Peyer's patch (tissue), 4 donors: Measurements from ENCODE around the gene ARL4A. TPM values are rescaled to one million over a fixed set of nuclear protein-coding genes. Genes with fewer than 3 reads are reported as not detected.

Source experiments
- DNase-seq, 3 donors: peaks; one replicate each; pipeline ENCODE4 v3.0.0-alpha.2; 2017 to 2019
- H3K27ac ChIP-seq, 4 donors: fragments of 200-600 bp; sonication (generic); one replicate each; pipeline ENCODE4 v1.5.1; 2016 to 2019
- H3K27me3 ChIP-seq, 2 donors: fragments of 200-600 bp; sonication (generic); one replicate each; pipeline ENCODE4 v1.5.1; 2019
- H3K36me3 ChIP-seq, 3 donors: fragments of 200-600 bp; sonication (generic); one replicate each; pipeline ENCODE4 v1.5.1; 2016 to 2019
- H3K4me1 ChIP-seq, 4 donors: fragments of 200-600 bp; sonication (generic); one replicate each; pipeline ENCODE4 v1.5.1; 2016 to 2019
- H3K4me3 ChIP-seq, 4 donors: fragments of 200-600 bp; sonication (generic); 1 replicate in 3 of 4; 2 replicates in 1 of 4; pipeline ENCODE4 v1.5.1; 2016 to 2019; ENCODE audit warnings: mild to moderate bottlenecking in 1 of 4
- H3K9me3 ChIP-seq, 4 donors: fragments of 200-600 bp; sonication (generic); one replicate each; pipeline ENCODE4 v1.5.1; 2016 to 2019; ENCODE audit warnings: mild to moderate bottlenecking in 1 of 4
- POLR2A ChIP-seq, 2 donors: fragments of 450-650 bp; IDR thresholded peaks; one replicate each; pipeline ENCODE4 v1.5.1; 2017; ENCODE audit warnings: antibody characterized with exemption in 2 of 2, mild to moderate bottlenecking in 2 of 2, moderate library complexity in 2 of 2
- total RNA-seq, 4 donors: library from RNA; depleted of rRNA; stranded (reverse); fragments of >200 nt; gene quantifications; one replicate each; pipeline ENCODE4 v1.1.0, GENCODE V29; 2016
- TF ChIP-seq, protein P1 (sequence below), 6 experiments: fragments of 450-650 bp in 4 of 6; fragments of 200-600 bp in 2 of 6; sonication (generic) in 1 of 6; IDR thresholded peaks; one replicate each; pipeline ENCODE4 v1.5.1; 2017 to 2019; ENCODE audit warnings: antibody characterized with exemption in 6 of 6, mild to moderate bottlenecking in 3 of 6, moderate library complexity in 1 of 6

ARL4A gene, protein sequence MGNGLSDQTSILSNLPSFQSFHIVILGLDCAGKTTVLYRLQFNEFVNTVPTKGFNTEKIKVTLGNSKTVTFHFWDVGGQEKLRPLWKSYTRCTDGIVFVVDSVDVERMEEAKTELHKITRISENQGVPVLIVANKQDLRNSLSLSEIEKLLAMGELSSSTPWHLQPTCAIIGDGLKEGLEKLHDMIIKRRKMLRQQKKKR
- total RNA-seq, result 100 to 1,000 TPM in 2 of 4 donors, 10 to 100 TPM in 2; 35.5 to 112 (median 85.6) TPM

DNA sequence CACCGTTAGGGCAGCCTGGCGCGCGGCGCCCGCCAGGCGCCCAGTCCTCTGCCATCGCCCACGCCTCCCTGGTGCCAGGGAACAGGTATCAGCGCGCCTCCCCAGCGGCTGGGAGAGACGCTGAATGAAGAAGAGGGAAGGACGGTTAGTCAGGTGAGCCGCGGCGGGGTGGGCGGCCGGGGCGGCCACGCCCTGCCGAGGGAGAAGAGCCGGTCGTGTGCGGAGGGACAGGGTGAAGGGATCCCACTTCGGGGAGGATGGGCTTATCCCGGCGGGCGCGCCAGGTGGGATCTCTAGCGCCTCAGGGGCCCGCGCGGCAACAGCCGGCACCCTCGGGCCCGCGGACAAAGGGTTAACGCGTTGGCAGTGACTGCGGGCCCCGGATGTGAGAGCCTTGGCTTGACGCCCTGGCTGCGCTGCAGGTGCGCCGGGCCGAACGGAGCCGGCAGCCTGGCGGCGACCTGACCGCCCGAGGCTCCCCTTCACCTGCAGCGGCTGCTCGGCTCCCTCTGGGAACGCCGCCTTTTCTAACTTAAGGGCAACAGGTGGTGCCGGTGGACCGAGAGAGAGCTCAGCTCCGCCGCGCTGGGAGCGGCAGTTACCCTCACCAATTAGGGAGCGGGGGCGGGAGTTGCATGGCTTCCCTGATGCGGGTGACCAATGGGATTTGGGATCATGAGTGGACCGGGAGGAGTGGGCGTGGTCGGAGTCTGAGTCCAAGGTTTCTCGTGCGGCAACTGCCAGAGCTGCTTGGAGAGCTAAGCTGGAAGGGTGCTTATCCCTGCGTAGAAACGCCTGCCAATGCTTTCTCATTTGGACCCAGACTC is at the start of gene ARL4A:
Gene ARL4A, plus strand, starts transcription at position 743 of the 827 bp plus-strand sequence. CDS start 622 bp downstream, outside the sequence.
- peak within 1 kb of the TSS; percentile 88 to 95 (median 91) for H3K27ac ChIP-seq
- H3K4me1 ChIP-seq, result no peaks in the 10 kb centered on the region
- TF ChIP-seq, protein P1, sequence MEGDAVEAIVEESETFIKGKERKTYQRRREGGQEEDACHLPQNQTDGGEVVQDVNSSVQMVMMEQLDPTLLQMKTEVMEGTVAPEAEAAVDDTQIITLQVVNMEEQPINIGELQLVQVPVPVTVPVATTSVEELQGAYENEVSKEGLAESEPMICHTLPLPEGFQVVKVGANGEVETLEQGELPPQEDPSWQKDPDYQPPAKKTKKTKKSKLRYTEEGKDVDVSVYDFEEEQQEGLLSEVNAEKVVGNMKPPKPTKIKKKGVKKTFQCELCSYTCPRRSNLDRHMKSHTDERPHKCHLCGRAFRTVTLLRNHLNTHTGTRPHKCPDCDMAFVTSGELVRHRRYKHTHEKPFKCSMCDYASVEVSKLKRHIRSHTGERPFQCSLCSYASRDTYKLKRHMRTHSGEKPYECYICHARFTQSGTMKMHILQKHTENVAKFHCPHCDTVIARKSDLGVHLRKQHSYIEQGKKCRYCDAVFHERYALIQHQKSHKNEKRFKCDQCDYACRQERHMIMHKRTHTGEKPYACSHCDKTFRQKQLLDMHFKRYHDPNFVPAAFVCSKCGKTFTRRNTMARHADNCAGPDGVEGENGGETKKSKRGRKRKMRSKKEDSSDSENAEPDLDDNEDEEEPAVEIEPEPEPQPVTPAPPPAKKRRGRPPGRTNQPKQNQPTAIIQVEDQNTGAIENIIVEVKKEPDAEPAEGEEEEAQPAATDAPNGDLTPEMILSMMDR (IDR thresholded peaks at IDR 0.05), result peak in 4 of 6 experiments; percentile 23 to 81 (median 52)
- peak; percentile 95 to 98 for TF ChIP-seq POLR2A (IDR thresholded peaks at IDR 0.05)
- no peaks in the 10 kb centered on the region for H3K27me3 ChIP-seq
- H3K36me3 ChIP-seq, result no peaks in the 10 kb centered on the region
- peak; percentile 98 to 99 (median 99) for DNase-seq
- H3K4me3 ChIP-seq, result peak within 1 kb of the TSS; percentile 78 to 92 (median 86)
- H3K9me3 ChIP-seq, result no peaks in the 10 kb centered on the region

DNA sequence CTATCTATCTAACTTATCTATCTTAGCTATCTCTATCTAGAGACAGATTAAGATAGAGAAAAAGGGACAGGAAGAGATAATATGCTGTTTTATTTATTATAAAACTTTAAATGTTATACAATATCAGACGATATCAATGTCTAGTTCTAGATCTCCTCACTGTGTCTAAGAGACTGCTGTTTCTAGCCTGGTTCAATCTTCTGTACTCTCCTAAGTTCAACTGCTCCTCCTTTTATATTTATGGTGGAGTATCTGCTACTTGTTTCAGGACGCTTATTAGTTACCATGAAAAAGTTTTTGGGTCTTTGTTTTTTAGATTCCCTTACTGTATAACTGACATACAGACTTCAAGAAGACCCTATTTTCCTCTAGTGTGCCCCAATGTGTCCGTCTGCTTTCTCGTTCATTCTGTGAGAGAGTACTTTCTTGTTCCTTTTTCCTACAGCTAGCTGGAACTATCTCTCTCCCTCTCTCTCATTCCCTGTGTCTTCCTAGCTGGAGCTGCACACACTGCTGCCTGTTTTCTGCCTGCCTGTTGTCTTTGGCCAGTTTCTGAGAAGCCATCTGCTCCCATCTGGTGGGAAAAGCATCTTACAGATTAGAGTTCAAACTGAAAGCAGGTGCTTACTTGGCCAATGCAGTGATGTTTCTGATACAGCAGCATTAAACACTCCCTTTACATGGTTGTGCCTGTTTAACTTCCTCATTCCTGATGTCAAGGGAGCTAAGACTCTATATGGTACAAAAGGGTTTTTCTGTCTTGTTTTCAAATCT is 49.4 kb upstream of the ARL4A start:
- H3K27ac ChIP-seq, result no peak overlapping the region
- no peaks in the 10 kb centered on the region for H3K4me1 ChIP-seq
- no peaks in the 10 kb centered on the region for H3K27me3 ChIP-seq
- no peak for TF ChIP-seq POLR2A (IDR thresholded peaks at IDR 0.05)
- DNase-seq, result no peak
- H3K36me3 ChIP-seq, result peaks cover 0 to 45% (median 0%) of the 10 kb centered on the region in 3 donors
- H3K4me3 ChIP-seq, result no peak overlapping the region
- no peaks in the 10 kb centered on the region for H3K9me3 ChIP-seq

DNA sequence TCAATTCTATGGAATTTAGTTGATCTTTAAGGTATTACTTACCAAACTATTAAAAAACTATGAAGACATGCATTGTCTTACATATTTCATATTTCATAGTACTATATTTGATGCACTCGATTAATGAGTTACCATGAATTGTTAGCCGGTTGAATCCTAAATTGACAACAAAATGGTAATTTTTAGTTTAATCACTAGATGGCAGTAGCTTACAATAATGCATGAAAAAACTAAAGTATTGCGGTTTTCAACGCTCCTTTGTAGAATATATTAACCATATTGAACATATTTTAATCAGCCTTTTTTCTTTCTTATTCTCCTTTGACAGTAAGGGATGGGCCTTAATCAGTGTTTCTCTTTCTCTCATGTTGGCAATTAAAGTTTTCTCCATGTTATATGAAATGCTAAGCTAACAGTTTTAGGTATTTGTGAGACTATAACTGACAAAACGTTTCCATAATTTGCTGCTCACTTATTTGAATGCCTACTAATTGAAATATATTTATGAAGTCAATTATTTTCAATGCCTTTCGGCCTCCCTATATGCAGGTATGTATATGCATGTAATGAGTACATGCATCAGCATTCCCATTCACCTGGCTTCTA is 48.5 kb upstream of the ARL4A start:
- Histone ChIP-seq H3K9me3 (no peaks in the 10 kb centered on the region), H3K27me3 (no peaks in the 10 kb centered on the region), H3K36me3 (peaks cover 0 to 53% (median 0%) of the 10 kb centered on the region in 3 donors), H3K4me3 (no peak overlapping the region), H3K4me1 (no peaks in the 10 kb centered on the region), H3K27ac (no peak overlapping the region)
- no peak for TF ChIP-seq POLR2A (IDR thresholded peaks at IDR 0.05)
- TF ChIP-seq, protein P1 (IDR thresholded peaks at IDR 0.05), result peak; percentile 17 to 67 (median 63)
- no peak for DNase-seq

DNA sequence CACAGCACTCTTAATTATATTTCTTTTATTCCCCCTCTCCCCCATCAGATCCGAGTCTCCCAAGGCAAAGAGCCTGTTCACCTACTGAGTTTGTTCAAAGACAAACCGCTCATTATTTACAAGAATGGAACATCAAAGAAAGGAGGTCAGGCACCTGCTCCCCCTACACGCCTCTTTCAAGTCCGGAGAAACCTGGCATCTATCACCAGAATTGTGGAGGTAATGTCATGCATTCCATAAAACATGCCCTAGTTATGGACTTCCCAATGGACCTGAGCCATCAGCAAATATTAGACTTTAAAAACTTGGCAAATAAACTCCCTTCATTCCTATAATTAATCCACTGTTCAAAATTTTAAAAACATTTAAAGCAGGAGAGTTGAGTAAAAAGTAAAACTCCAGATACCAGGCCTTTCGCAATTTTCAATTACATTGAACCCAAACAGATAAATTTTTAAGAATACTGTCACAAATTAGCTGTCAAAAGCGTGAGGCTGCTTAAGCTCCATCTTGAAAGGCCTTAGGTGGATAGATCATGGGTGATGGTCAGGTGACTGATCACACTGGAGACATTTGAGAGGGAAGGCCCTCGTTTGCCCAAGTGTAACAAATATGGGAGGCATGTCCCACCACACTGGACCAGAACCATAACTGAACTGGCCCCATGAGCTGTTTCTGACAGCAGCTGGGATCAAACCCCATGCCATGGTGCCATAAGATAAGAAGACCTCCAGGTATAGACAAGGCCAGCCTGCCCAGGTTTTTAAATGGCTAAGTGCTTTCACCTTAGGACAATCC is 46.9 kb upstream of the ARL4A start:
- Histone ChIP-seq H3K9me3 (no peaks in the 10 kb centered on the region), H3K27ac (no peak overlapping the region), H3K36me3 (peaks cover 0 to 56% (median 0%) of the 10 kb centered on the region in 3 donors), H3K27me3 (no peaks in the 10 kb centered on the region), H3K4me3 (no peak overlapping the region), H3K4me1 (no peaks in the 10 kb centered on the region)
- TF ChIP-seq, protein P1 (IDR thresholded peaks at IDR 0.05), result no peak
- no peak for TF ChIP-seq POLR2A (IDR thresholded peaks at IDR 0.05)
- no peak for DNase-seq

DNA sequence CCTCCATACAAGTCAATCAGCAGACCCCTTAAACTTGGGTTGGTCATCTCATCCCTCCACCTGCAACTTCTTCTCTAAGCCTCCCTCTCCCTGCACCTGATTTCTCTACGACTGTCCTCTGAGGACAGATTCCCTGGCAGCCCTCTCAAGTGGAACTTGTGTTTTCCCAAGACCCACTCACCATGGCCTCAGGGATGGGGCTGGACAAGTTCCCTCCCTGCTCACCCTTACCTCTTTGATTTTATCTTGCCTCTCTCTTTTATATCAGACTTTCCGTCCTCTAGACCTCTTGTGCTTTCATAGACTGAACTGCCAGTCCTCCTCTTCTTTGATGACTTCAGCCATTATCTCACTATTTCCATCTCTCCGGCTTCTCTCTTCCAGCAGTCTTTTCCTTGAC is 46.2 kb upstream of the ARL4A start:
- Histone ChIP-seq H3K27me3 (no peaks in the 10 kb centered on the region), H3K9me3 (no peaks in the 10 kb centered on the region), H3K4me1 (no peaks in the 10 kb centered on the region), H3K36me3 (peaks cover 0 to 57% (median 0%) of the 10 kb centered on the region in 3 donors), H3K27ac (no peak overlapping the region), H3K4me3 (no peak overlapping the region)
- TF ChIP-seq POLR2A (IDR thresholded peaks at IDR 0.05), result no peak
- TF ChIP-seq, protein P1 (IDR thresholded peaks at IDR 0.05), result no peak
- no peak for DNase-seq
